ENCODE data around the gene MBNL1. TPM values are rescaled to one million over a fixed set of nuclear protein-coding genes. Genes with fewer than 3 reads are reported as not detected.

MBNL1 gene
- total RNA-seq, 2 donors from 2014 or later, result 199 to 327 TPM

DNA sequence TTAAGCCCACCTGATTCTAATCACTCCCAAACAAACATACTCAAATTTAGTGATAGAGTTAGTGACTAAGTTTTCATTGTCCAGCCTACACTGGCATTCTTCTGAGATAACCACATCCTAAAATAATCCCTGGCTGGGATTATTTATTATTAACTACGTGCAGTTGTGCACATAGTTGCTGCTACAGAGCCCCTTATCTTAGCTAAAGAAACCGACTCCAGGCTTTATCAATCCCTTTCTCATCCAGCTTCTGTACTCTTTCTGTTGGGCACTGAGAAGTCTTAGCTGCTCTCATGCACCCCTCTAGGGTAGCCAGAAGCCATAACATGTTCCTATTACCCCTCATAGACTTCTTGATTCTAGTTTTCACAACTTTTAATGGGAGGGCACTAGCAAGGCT is 208.7 kb downstream of the MBNL1 start:
- peaks cover 0 to 11% of the 10 kb centered on the region in 2 donors for H3K9me3 ChIP-seq
- no peak for DNase-seq (ENCODE audit: low spot score)
- TF ChIP-seq, protein P1, sequence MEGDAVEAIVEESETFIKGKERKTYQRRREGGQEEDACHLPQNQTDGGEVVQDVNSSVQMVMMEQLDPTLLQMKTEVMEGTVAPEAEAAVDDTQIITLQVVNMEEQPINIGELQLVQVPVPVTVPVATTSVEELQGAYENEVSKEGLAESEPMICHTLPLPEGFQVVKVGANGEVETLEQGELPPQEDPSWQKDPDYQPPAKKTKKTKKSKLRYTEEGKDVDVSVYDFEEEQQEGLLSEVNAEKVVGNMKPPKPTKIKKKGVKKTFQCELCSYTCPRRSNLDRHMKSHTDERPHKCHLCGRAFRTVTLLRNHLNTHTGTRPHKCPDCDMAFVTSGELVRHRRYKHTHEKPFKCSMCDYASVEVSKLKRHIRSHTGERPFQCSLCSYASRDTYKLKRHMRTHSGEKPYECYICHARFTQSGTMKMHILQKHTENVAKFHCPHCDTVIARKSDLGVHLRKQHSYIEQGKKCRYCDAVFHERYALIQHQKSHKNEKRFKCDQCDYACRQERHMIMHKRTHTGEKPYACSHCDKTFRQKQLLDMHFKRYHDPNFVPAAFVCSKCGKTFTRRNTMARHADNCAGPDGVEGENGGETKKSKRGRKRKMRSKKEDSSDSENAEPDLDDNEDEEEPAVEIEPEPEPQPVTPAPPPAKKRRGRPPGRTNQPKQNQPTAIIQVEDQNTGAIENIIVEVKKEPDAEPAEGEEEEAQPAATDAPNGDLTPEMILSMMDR (IDR thresholded peaks at IDR 0.05), result no peak
- H3K4me3 ChIP-seq, result no peak overlapping the region
- H3K27ac ChIP-seq, result no peak overlapping the region
- H3K4me1 ChIP-seq, result no peaks in the 10 kb centered on the region
- H3K36me3 ChIP-seq, result no peaks in the 10 kb centered on the region
- no peaks in the 10 kb centered on the region for H3K27me3 ChIP-seq

DNA sequence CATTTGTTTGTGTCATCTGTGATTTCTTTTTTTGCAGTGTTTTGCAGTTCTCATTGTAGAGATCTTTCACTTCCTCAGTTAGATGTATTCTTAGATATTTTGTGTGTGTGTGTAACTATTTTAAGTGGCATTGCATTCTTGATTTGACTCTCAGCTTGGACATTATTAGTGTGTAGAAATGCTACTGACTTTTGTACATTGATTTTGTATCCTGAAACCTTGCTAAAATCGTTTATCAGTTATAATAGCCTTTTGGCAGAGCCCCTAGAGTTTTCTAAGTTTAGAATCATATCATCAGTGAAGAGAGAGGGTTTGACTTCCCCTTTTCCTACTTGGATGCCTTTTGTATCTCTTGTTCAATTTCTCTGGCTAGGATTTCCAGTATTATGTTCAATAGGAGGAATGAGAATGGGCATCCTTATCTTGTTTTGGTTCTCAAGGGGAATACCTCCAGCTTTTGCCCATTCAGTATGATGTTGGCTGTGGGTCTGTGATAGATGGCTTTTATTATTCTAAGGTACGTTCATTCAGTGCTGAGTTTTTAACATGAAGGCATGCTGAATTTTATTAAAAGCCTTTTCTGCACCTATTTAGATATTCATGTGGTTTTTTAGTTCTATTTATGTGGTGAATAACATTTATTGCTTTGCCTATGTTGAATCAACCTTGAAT is 211.7 kb downstream of the MBNL1 start:
- Histone ChIP-seq H3K9me3 (peaks cover 0 to 18% of the 10 kb centered on the region in 2 donors), H3K4me3 (no peak overlapping the region), H3K27me3 (no peaks in the 10 kb centered on the region), H3K36me3 (no peaks in the 10 kb centered on the region), H3K27ac (no peak overlapping the region), H3K4me1 (no peaks in the 10 kb centered on the region)
- TF ChIP-seq, protein P1 (IDR thresholded peaks at IDR 0.05), result no peak
- DNase-seq (ENCODE audit: low spot score), result no peak

DNA sequence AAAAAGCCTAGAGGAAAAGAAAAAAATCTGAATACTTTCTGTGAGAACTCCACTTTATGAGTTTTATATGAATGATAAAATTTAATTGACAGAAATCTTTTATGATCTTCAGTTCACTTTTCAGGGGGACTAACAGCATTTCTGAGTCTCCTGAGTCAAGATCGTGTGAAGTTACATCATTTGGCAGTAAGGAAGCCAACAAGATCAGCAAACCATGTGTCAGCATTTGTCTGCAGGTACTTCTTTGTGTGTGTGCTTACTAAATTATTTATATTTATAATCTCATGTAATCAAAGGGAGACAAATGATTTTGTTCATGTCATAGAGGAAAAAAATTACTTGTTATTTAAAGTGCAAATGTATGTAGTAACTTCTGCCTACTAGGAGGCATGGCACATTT is 217.6 kb downstream of the MBNL1 start:
- H3K4me1 ChIP-seq, result no peaks in the 10 kb centered on the region
- no peaks in the 10 kb centered on the region for H3K27me3 ChIP-seq
- no peaks in the 10 kb centered on the region for H3K36me3 ChIP-seq
- no peak for DNase-seq (ENCODE audit: low spot score)
- H3K27ac ChIP-seq, result no peak overlapping the region
- H3K4me3 ChIP-seq, result no peak overlapping the region
- TF ChIP-seq, protein P1 (IDR thresholded peaks at IDR 0.05), result no peak
- peaks cover 0 to 15% of the 10 kb centered on the region in 2 donors for H3K9me3 ChIP-seq

DNA sequence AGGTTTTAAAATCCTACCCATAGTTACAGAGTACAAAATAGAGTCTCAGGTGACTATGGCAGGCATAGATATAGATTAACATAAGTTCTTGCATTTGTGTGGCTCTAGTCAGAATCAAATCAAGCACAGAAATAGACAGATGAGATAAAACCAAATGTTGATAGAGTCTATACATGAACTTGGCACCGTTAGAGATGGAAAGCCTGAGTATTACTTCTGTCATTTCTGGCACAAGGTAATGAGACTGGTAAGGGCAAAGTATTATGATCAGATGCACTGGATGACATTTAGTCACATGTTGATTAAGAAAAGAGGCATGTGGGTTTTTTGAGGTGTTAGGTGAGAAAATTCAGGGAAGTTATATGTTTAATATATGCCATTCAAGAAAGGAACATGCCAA is 219.7 kb downstream of the MBNL1 start:
- Histone ChIP-seq H3K9me3 (no peaks in the 10 kb centered on the region), H3K36me3 (no peaks in the 10 kb centered on the region), H3K27me3 (no peaks in the 10 kb centered on the region), H3K4me3 (no peak overlapping the region), H3K27ac (no peak overlapping the region), H3K4me1 (no peaks in the 10 kb centered on the region)
- TF ChIP-seq, protein P1 (IDR thresholded peaks at IDR 0.05), result no peak
- no peak for DNase-seq (ENCODE audit: low spot score)

DNA sequence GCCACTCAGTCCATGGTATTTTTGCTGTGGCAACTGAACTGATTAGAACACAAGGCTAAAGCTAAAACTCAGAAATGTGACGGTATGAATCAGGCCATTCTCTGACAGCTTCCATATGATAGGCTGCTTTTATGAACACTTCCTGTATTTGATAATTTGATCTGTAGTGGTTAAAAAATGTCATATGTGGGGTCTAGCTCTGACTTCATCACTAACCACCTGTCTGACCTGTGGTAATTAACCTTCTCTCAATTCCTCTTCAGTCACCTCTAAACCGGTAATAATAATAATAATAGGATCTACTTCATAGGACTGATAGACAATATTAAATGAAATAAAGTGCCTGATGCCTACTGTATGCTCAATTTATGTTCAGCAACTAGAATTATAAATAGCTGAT is 223.2 kb downstream of the MBNL1 start:
- TF ChIP-seq, protein P1 (IDR thresholded peaks at IDR 0.05), result no peak
- Histone ChIP-seq H3K27me3 (no peaks in the 10 kb centered on the region), H3K4me1 (peaks cover 0 to 3% of the 10 kb centered on the region in 2 donors), H3K36me3 (no peaks in the 10 kb centered on the region), H3K27ac (no peak overlapping the region), H3K9me3 (no peaks in the 10 kb centered on the region), H3K4me3 (no peak overlapping the region)
- no peak for DNase-seq (ENCODE audit: low spot score)

DNA sequence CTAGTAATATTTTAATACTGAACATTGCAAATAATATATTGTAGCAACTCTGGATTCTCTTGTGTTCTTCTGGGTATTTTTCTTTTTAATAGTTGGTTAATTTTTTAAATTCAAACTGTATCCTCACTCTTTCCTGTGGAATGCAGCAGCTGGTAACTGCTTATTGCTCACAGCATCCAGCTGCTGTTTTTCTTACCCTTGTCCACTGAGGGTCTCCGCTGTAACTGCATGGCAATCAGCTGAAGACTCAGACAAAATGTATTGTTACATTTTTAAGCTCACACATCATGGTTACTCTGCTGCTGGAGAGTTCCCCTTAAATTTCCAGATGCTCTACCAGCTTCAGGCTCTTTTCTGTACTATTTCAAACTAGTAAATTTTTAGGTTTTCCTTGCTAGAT is 227.6 kb downstream of the MBNL1 start:
- peak overlapping the region in 1 of 2 donors; percentile 56 for H3K27ac ChIP-seq
- peaks cover 0 to 11% of the 10 kb centered on the region in 2 donors for H3K4me1 ChIP-seq
- no peak overlapping the region for H3K4me3 ChIP-seq
- no peaks in the 10 kb centered on the region for H3K9me3 ChIP-seq
- no peaks in the 10 kb centered on the region for H3K27me3 ChIP-seq
- TF ChIP-seq, protein P1 (IDR thresholded peaks at IDR 0.05), result no peak
- no peak for DNase-seq (ENCODE audit: low spot score)
- no peaks in the 10 kb centered on the region for H3K36me3 ChIP-seq

All from right atrium auricular region (tissue), 2 donors.